Measurements from ENCODE around the gene NTNG2.

GRCh38 chr9:132267660-132268059 is 105.8 kb downstream of the NTNG2 start:
- TF ChIP-seq CTCF (conservative IDR thresholded peaks at IDR 0.05; ENCODE audit: low read depth, low read length) = no peak
- TF ChIP-seq EZH2phosphoT487 (IDR thresholded peaks at IDR 0.05; ENCODE audit: borderline replicate concordance, low read length) = no peak
- no peak for TF ChIP-seq EZH2 (IDR thresholded peaks at IDR 0.05; ENCODE audit: low read length, unreplicated experiment)
